Measurements from ENCODE around the gene TSPAN17. TPM values are rescaled to one million over a fixed set of nuclear protein-coding genes. Genes with fewer than 3 reads are reported as not detected.

Gene TSPAN17
- total RNA-seq, 1 experiment from 2014 or later = 48.0 TPM

DNA sequence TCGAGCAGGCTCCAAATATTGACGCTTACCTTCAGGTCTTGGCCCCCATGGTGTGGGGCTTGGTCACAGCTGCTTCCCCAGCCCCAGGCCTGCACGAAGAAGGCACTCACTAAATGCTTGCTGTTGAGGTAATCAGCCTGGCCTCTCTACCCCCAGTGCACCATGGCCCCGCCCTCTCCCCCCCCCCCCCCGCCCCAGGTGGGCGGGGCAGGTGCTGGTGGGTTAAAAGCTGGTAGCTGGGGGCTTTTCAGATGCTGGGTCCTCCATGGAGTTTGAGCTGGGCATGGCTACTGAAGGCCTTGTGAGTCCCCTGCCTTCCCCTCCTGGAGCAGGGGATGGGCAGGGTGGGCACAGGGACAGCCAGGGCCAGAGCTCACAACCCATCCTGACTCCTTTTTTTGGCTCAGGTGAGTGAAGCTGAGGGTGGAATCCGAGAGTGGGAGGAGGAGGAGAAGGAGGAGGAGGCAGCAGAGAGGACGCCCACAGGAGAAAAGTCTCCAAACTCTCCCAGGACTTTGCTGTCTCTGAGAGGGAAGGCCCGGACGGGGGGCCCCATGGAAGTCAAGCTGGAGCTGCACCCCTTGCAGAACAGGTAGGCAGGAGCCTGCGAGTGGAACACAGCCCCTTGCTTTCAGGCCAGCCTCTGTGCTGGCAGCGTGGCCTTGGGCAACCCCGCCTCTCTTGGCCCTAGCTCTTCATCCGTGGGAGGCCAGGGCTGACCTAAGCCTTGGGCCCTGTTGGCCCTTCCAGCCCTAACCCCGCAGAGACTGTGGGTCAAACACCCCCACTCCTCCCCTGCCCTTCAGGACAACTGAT lies 4.4 kb upstream of the TSPAN17 start:
- no peak for DNase-seq (ENCODE audit: low spot score)

- DNase-seq (ENCODE audit: low spot score) = no peak
Measured at GRCh38 chr5:176643491-176644219, 3.6 kb upstream of the TSPAN17 start.

GRCh38 chr5:176644294-176644693 lies 3.0 kb upstream of the TSPAN17 start:
- no peak for DNase-seq (ENCODE audit: low spot score)

GRCh38 chr5:176644878-176645670 lies 2.2 kb upstream of the TSPAN17 start:
- DNase-seq (ENCODE audit: low spot score) = no peak

GRCh38 chr5:176646049-176646706 lies 1.1 kb upstream of the TSPAN17 start:
- no peak for DNase-seq (ENCODE audit: low spot score)

GRCh38 chr5:176646707-176647029 lies 616 bp upstream of the TSPAN17 start:
- no peak for DNase-seq (ENCODE audit: low spot score)

DNA sequence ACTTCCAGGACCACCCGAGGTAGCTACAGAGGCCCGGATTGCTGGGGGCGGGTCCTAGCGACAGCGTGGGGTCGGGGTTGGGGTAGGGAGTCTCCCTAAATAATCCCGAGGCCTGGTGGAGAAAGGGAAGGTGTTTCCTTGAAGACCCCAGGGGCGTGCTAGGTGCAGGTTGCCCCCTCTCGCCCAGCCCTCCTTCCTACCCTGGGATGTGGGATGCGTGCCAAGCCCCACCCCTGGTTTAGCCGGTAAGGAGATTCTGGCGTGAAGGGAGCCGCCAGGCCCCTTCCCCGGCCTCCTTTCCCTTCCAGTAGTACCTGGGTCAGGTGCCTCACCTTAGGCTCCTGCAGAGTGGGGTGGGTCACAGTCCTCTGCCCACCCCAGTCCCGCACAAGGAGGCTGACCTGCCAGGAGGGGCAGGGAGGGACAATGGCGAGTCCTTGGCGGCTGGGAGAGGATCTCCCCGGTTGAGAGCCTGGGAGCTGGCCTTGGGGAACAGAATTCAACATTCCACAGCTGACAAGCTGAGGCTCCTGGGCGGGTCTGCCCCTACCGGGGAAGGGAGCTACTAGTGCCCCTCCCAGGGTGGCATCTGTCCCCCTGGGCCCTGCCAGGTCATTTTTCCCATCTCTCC lies 674 bp downstream of the TSPAN17 start:
- peak; percentile 51 for DNase-seq (ENCODE audit: low spot score)

DNA sequence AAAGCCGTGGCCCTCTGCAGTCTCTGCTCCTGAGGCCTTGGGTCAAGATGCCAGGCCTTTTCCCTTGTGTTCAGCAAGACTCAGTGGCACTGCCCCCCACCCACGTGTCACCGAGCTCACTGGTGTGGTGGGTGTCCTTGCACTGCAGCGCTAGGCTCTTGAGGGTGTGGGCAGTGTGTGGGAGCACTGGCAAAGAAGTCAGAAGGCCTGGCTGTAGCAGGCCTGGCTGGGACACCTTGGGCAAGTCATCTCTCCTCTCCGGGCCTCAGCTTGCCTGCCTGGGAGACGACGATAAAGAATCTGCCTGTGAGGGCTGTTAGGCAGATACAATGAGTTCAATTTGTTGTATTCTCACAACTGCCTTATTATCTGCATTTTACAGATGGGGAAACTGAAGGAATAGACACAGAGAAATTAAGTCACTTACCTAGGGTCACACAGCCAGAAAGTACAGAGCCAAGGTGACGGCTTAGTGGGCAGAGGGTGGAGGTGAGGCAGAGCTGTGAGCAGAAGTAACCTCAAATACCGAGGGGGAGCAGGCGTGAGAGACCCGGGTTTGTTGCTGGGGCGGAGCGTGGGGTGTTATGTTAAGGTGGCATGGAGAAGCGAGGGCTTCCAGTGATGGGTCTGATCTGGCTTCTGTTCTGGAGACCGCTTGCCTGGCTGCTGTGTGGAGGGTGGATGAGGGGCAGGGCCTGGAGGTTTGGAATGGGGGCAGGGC lies 1.4 kb downstream of the TSPAN17 start:
- DNase-seq (ENCODE audit: low spot score) = no peak

DNA sequence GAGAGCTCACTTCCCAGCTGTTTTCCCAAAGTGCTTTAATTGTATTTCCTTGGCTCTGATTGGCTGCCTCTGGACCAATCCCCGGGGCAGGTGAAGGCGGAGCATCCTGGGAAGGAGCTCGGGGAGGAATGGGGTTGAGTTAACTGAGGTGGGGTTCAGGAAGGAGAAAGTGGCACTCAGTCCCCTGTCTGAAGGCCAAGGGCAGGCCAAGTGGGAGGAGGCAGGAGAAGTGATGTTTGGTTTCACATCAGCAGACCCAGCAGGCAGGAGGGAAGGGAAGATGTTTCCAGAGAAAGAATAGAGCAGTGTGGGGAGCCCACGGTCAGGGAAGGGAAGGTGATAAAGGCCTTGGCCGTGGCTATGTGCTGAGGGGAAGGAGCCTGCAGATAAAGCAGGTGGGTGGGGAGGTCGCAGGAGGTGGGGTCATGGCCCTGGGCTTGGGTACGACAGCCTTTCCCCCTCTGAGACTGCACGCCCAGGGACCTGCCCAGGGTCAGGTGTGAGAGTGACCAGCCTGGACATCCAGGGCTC lies 3.1 kb downstream of the TSPAN17 start:
- no peak for DNase-seq (ENCODE audit: low spot score)

DNA sequence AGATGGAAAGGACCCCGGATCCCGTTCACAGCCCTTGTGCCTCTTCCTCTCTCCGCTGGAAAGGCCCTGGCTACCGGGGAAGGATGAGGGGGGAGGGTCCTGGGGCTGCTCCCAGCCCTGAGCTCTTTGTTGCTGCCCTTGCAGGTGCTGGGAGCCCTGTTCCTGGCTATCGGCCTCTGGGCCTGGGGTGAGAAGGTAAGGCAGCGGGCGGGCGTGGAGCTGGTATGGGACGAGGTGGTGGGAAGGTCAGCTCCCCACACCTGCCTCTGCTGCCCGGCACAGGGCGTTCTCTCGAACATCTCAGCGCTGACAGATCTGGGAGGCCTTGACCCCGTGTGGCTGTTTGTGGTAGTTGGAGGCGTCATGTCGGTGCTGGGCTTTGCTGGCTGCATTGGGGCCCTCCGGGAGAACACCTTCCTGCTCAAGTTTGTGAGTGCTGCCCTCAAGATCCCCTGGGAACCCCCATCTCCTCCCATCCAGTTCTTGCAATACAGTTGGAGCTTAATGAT lies 4.2 kb downstream of the TSPAN17 start:
- DNase-seq (ENCODE audit: low spot score) = no peak

DNA sequence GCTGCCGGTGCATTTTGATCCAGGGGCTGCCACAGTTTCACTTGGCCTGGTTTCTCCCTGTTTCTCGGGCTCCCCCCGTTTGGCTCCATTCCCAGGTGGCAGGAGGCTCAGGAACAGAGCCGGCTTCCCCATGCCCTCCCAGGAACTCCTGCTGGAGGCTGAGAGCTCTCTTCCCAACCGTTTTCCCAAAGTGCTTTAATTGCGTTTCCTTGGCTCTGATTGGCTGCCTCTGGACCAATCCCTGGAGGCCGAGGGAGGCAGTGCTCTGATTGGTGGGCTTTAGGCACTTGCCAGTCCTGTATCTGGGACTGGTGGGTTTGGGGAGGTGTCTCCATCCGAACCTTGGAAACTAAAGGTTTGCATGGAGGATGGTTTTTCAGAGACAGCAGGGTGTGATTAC lies 4.9 kb downstream of the TSPAN17 start:
- no peak for DNase-seq (ENCODE audit: low spot score)

DNA sequence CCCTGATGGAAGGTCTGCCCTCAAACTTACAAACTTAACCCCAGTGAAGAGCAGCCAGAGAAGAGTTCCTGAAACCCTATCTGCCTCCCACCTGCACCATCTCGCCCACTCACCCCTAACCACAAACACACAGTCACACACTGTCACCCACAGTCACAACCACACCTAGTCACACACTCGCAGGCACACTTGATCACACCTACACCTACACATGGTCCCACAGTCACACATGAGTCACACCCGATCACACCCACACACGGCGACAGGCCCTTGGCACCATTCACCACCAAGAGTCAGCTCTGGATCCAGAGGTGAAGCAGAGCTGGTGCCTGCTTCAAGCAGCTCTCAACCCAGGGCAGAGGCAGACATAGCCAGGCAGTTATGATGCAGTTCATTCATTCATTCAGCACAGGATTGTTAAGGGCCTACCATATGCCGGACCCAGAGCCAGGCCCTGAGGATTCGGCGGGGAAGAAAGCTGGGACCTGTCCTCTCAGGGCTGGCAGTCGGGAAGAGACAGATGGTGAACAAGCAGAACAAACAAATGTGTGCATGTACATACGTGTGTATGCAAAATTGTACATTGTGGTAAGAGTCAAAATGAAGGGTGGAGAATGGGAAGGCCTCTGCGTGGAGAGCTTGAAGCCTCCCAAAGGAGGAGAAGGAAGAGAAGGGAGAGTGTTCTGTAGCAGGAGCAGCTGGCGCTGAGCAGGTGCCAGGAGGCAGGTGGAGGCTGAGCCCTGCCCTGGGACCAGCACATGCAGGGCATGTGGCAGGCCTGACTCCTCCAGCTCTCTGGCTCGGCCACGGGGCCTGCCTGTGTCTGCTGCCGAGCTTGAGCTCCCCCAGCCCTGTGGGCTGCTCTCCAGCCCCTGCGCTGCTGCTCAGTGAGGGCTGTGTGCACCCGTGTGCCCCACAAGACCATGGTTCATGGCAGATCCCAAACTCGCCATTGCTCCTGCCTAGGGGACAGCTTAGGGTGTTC lies 6.4 kb downstream of the TSPAN17 start:
- DNase-seq (ENCODE audit: low spot score) = no peak

DNA sequence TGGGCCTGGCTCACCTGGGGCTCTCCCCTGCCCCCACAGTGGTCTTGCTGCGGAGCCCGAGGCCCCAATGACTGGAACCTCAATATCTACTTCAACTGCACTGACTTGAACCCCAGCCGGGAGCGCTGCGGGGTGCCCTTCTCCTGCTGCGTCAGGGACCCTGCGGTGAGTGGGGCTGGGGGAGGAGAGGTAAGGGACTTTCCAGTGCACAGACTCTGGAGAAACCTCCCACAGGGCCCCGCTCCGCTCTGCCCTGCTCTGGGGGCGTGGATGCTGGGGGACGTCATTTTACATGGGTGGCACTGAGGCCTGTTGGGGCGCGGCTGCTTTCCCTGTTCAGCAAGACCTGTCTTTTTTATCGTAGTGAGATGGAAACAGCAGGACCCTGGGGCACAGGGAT lies 7.6 kb downstream of the TSPAN17 start:
- DNase-seq (ENCODE audit: low spot score) = no peak

DNA sequence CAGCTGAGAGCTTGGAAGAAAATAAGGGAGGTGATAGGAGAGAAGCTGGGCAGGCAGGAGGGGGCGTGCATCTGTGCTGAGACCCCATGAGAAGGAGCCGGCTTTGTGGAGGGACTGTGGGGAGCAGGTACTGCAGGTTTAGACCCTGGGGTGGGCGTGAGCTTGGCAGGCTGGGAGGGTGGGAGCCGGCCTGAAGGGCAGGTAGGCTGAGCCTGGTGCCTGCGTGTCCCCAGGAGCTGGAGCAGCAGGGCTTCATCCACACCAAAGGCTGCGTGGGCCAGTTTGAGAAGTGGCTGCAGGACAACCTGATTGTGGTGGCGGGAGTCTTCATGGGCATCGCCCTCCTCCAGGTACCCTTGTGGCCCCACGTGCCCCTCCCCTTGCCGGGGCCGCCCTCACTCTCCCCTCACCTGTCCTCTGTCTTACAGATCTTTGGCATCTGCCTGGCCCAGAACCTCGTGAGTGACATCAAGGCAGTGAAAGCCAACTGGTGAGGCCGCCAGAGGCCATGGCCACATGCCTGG lies 9.2 kb downstream of the TSPAN17 start:
- DNase-seq (ENCODE audit: low spot score) = no peak

- peak; percentile 83 for DNase-seq (ENCODE audit: low spot score)
Measured at GRCh38 chr5:176658007-176658599, 10.8 kb downstream of the TSPAN17 start.

DNA sequence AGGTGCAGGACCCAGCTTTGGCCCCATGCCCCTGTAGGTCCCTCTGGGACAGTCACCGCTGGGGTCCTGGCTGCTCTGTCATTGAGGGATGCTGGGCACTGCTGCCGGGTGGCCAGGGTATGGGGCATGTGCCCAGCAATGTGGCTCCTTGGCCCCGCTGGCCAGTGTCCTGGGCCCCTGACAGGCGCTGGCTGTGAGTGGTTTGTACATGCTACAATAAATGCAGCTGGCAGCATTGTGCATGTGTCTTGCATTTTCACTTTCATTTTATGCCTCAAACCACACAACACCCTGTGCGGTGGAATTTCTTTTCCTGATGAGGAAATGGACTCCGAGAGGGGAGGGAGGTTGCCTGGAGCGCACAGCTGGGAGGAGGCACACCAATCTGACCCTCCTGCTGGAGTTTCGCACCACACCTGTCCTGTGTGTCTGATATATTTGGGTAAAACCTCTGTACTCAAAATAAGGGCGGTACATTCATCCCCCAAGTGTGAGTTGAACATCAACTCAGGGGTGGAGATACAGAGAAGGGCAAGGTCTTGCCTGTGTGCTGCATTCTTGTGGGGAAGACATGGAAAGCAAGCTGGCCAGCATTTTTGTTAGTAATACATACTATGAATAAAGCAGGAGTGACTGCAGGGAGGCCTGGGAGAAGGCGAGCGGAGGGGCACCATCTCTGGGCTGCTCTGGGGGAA lies 11.7 kb downstream of the TSPAN17 start:
- DNase-seq (ENCODE audit: low spot score) = peak; percentile 87

DNA sequence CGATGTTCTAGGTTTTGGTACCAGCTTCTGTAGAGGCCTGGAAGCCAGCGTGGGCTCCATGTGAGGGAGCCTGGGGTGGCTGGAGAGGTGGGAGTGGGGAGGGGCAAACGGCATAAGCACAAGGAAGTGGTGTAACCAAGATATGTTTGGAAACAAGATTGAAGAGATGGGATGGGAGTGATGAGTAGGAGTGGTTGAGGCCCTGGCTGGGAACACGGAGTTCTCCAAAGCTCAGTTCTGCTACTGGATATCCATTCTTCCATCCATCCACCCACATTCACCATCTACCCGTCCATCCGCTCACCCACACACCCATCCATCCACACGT lies 12.2 kb downstream of the TSPAN17 start:
- DNase-seq (ENCODE audit: low spot score) = no peak

DNA sequence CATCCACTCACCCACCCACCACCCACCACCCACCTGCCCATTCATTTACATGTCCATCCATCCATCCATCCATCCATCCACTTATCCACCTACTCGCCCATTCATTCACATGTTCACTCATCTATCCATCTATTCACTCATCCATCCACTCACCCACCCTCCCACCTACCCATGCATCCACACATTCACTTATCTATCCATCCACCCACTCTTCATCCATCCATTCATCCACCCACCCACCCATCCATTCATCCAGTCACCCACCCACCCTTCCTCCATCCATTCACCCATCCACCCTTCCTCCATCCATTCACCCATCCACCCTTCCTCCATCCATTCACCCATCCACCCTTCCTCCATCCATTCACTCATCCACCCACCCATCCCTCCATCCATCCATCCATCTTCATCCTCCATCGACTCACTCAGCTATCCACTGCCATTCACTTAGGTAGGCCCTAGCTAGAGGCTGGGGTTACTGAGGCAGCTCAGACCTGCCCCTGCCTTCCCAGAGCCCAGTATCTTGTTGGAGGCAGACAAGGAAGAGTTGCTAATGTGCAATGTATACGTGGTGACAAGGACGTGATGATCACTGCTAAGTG lies 12.7 kb downstream of the TSPAN17 start:
- DNase-seq (ENCODE audit: low spot score) = no peak
